Gastroesophageal sphincter (tissue), 3 donors: ENCODE data around the gene MAP7D3.

Experiments
- EP300 ChIP-seq: sonication (generic); formaldehyde crosslinking; IDR thresholded peaks from one replicate; pipeline ENCODE4 v1.6.1; 2017; ENCODE audit warnings: antibody characterized with exemption, mild to moderate bottlenecking
- POLR2A ChIP-seq, 2 donors: fragments of 450-650 bp; IDR thresholded peaks; one replicate each; pipeline ENCODE4 v1.6.1; 2017; ENCODE audit warnings: antibody characterized with exemption in 2 of 2, mild to moderate bottlenecking in 2 of 2, moderate library complexity in 1 of 2
- POLR2AphosphoS5 ChIP-seq: sonication (generic); formaldehyde crosslinking; IDR thresholded peaks from one replicate; pipeline ENCODE4 v1.6.1; 2017; ENCODE audit warnings: antibody characterized with exemption
- TF ChIP-seq, protein P1 (sequence below), 4 experiments: fragments of 200-600 bp in 2 of 4; fragments of 450-650 bp in 2 of 4; sonication (generic) in 1 of 4; IDR thresholded peaks; one replicate each; pipeline ENCODE4 v1.5.1; 2017 to 2019; ENCODE audit warnings: antibody characterized with exemption in 4 of 4, mild to moderate bottlenecking in 2 of 4, moderate library complexity in 2 of 4

DNA sequence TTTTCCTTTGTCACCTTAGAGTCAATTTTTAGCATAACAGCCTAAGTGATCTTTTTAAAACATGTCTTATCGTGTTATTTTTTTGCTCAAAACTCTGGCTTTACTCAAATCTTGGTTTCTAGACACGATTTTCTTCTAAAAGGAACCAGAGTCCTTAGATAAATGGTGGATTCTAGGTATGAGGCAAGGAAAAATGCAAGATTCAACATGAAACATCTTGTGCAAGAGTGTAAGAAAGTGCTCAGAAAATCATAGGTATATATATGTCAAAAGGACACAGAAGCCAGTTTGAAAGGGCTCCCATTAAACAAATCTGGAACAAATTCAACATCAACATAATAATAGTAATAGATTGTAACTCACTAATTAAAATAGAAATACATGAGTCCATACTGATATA, 41.5 kb upstream of the MAP7D3 start:
- TF ChIP-seq POLR2AphosphoS5 (no peak), POLR2A (IDR thresholded peaks at IDR 0.05) (no peak), EP300 (no peak)
- TF ChIP-seq, protein P1, sequence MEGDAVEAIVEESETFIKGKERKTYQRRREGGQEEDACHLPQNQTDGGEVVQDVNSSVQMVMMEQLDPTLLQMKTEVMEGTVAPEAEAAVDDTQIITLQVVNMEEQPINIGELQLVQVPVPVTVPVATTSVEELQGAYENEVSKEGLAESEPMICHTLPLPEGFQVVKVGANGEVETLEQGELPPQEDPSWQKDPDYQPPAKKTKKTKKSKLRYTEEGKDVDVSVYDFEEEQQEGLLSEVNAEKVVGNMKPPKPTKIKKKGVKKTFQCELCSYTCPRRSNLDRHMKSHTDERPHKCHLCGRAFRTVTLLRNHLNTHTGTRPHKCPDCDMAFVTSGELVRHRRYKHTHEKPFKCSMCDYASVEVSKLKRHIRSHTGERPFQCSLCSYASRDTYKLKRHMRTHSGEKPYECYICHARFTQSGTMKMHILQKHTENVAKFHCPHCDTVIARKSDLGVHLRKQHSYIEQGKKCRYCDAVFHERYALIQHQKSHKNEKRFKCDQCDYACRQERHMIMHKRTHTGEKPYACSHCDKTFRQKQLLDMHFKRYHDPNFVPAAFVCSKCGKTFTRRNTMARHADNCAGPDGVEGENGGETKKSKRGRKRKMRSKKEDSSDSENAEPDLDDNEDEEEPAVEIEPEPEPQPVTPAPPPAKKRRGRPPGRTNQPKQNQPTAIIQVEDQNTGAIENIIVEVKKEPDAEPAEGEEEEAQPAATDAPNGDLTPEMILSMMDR (IDR thresholded peaks at IDR 0.05) = no peak
